Liver (tissue), 3 donors: ENCODE results near the gene TBC1D9.

Experiments used
- EGR1 ChIP-seq, 2 donors: IDR thresholded peaks; 2 replicates each; pipeline ENCODE4 v1.6.1; 2016 to 2018; ENCODE audit warnings: antibody characterized with exemption in 2 of 2, low read depth in 2 of 2
- FOXA2 ChIP-seq: IDR thresholded peaks from 2 replicates; pipeline ENCODE4 v1.6.1; 2016; ENCODE audit warnings: antibody characterized with exemption
- HNF4G ChIP-seq: IDR thresholded peaks from 2 replicates; pipeline ENCODE4 v1.6.1; 2016; ENCODE audit warnings: antibody characterized with exemption
- TAF1 ChIP-seq: conservative IDR thresholded peaks from 2 replicates; pipeline ENCODE4 v1.6.1; 2016; ENCODE audit warnings: antibody characterized with exemption, mild to moderate bottlenecking
- YY1 ChIP-seq: IDR thresholded peaks from 2 replicates; pipeline ENCODE4 v1.6.1; 2016; ENCODE audit warnings: antibody characterized with exemption, mild to moderate bottlenecking
- TF ChIP-seq, protein P1 (sequence below): fragments of 150-350 bp; IDR thresholded peaks from 2 replicates; pipeline ENCODE4 v1.5.1; 2017; ENCODE audit warnings: improper control_type of control experiment, low read depth, low read length; ENCODE audit not compliant: missing input control
- TF ChIP-seq, protein P2 (sequence below): IDR thresholded peaks from 2 replicates; pipeline ENCODE4 v1.6.1; 2016; ENCODE audit warnings: antibody characterized with exemption
- donor health status: healthy.
- donor health status: healthy.

DNA sequence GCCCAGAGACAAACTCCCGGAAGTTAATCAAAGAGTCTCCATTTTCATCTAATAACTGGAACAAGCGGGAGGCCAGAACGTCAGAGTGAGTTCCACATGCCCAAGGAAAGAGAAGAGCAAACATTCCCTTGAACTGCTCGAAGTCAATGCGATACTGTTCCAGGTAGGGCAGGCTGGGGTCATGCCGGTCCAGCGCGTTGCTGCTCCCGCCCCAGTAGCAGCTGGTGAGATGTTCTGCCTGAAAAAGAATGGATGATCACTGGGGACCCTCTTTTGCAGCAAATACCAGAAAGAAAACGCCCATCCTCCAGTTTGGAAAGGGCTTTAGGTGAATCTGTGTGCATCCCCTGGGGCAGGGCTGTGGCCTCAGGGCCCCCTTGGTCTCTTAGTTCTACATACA is 122.2 kb downstream of the TBC1D9 start:
- TF ChIP-seq, protein P1, sequence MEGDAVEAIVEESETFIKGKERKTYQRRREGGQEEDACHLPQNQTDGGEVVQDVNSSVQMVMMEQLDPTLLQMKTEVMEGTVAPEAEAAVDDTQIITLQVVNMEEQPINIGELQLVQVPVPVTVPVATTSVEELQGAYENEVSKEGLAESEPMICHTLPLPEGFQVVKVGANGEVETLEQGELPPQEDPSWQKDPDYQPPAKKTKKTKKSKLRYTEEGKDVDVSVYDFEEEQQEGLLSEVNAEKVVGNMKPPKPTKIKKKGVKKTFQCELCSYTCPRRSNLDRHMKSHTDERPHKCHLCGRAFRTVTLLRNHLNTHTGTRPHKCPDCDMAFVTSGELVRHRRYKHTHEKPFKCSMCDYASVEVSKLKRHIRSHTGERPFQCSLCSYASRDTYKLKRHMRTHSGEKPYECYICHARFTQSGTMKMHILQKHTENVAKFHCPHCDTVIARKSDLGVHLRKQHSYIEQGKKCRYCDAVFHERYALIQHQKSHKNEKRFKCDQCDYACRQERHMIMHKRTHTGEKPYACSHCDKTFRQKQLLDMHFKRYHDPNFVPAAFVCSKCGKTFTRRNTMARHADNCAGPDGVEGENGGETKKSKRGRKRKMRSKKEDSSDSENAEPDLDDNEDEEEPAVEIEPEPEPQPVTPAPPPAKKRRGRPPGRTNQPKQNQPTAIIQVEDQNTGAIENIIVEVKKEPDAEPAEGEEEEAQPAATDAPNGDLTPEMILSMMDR = no peak
- TF ChIP-seq YY1 (no peak), TAF1 (no peak), EGR1 (IDR thresholded peaks at IDR 0.05; ENCODE audit: low read depth in 2 of 2) (no peak), HNF4G (no peak), FOXA2 (no peak)
- TF ChIP-seq, protein P2, sequence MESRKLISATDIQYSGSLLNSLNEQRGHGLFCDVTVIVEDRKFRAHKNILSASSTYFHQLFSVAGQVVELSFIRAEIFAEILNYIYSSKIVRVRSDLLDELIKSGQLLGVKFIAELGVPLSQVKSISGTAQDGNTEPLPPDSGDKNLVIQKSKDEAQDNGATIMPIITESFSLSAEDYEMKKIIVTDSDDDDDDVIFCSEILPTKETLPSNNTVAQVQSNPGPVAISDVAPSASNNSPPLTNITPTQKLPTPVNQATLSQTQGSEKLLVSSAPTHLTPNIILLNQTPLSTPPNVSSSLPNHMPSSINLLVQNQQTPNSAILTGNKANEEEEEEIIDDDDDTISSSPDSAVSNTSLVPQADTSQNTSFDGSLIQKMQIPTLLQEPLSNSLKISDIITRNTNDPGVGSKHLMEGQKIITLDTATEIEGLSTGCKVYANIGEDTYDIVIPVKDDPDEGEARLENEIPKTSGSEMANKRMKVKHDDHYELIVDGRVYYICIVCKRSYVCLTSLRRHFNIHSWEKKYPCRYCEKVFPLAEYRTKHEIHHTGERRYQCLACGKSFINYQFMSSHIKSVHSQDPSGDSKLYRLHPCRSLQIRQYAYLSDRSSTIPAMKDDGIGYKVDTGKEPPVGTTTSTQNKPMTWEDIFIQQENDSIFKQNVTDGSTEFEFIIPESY = no peak
